HEK293 (cell line): ENCODE data around the gene CDH6.

Experiments
- CTCF ChIP-seq: fragments of 450-650 bp; formaldehyde crosslinking; IDR thresholded peaks from 2 replicates; pipeline ENCODE4 v1.5.1; 2016; ENCODE audit warnings: missing biosample characterization, missing genetic modification characterization
- OVOL3 ChIP-seq: fragments of 450-650 bp; formaldehyde crosslinking; IDR thresholded peaks from 2 replicates; pipeline ENCODE4 v1.5.1; 2016; ENCODE audit warnings: missing biosample characterization, missing genetic modification characterization
- PRDM1 ChIP-seq: fragments of 450-650 bp; formaldehyde crosslinking; IDR thresholded peaks from 2 replicates; pipeline ENCODE4; 2016; ENCODE audit warnings: missing biosample characterization, missing genetic modification characterization
- REST ChIP-seq: fragments of 450-650 bp; formaldehyde crosslinking; IDR thresholded peaks from 2 replicates; pipeline ENCODE4 v1.5.1; 2016; ENCODE audit warnings: missing biosample characterization, missing genetic modification characterization
- YY1 ChIP-seq: fragments of 450-650 bp; formaldehyde crosslinking; IDR thresholded peaks from 2 replicates; pipeline ENCODE4 v1.5.1; 2018; ENCODE audit warnings: missing biosample characterization, missing genetic modification characterization
- ZBTB49 ChIP-seq: fragments of 450-650 bp; formaldehyde crosslinking; IDR thresholded peaks from 2 replicates; pipeline ENCODE4 v1.5.1; 2016; ENCODE audit warnings: missing biosample characterization, missing genetic modification characterization, low read depth
- ZNF175 ChIP-seq: fragments of 450-650 bp; formaldehyde crosslinking; IDR thresholded peaks from 2 replicates; pipeline ENCODE4 v1.5.1; 2016; ENCODE audit warnings: missing biosample characterization, missing genetic modification characterization
- ZNF398 ChIP-seq: fragments of 450-650 bp; formaldehyde crosslinking; IDR thresholded peaks from 2 replicates; pipeline ENCODE4 v1.5.1; 2017; ENCODE audit warnings: missing biosample characterization, missing genetic modification characterization
- ZNF513 ChIP-seq: fragments of 450-650 bp; IDR thresholded peaks from 2 replicates; pipeline ENCODE4 v1.5.1; 2018; ENCODE audit warnings: missing biosample characterization, missing genetic modification characterization
- ZNF830 ChIP-seq: fragments of 450-650 bp; IDR thresholded peaks from 2 replicates; pipeline ENCODE4 v1.5.0; 2018; ENCODE audit warnings: missing biosample characterization, missing genetic modification characterization, low read depth, mild to moderate bottlenecking, moderate library complexity

GRCh38 chr5:31182136-31182535, 11.3 kb upstream of the CDH6 start:
- TF ChIP-seq ZNF513 (tag by site-specific recombination) (no peak), CTCF (tag by site-specific recombination) (no peak), REST (tag by site-specific recombination) (no peak), ZNF830 (no peak), OVOL3 (tag by site-specific recombination) (no peak), ZNF175 (tag by site-specific recombination) (no peak), YY1 (tag by site-specific recombination) (no peak), ZBTB49 (no peak), PRDM1 (tag by site-specific recombination) (no peak), ZNF398 (tag by site-specific recombination) (no peak)
